ENCODE results near the gene SIGLEC12. TPM values are rescaled to one million over a fixed set of nuclear protein-coding genes. Genes with fewer than 3 reads are reported as not detected.

SIGLEC12 gene
- total RNA-seq, 1 donor from 2014 or later = not detected

DNA sequence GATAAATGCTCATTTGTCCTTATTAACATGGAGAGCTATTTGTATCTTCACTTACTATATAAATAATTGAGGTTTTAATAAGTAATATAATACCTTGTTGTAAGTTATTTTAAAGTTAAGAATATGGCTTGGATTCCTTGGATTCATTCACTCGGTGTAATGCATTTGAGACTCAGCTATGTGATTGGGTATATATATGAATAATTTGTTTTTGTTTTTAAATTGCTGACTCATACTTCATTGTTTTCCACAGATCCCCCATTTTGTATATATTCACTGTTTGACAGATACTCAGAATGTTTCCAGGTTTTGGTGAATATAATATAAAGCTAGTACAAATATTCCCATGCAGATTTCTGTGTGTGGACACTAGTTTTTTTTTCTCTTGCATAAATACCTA, 30.1 kb downstream of the SIGLEC12 start:
- peaks cover 31% of the 10 kb centered on the region for H3K4me1 Mint-ChIP-seq (ENCODE audit: unreplicated experiment)
- H3K36me3 Mint-ChIP-seq (ENCODE audit: low read depth, unreplicated experiment) = no peaks in the 10 kb centered on the region
- H3K4me3 Mint-ChIP-seq (ENCODE audit: unreplicated experiment) = no peak overlapping the region
- TF ChIP-seq CTCF (IDR thresholded peaks at IDR 0.05; ENCODE audit: unreplicated experiment) = no peak
- H3K27me3 Mint-ChIP-seq (ENCODE audit: unreplicated experiment) = no peaks in the 10 kb centered on the region
- H3K27ac Mint-ChIP-seq (ENCODE audit: unreplicated experiment) = no peak overlapping the region
- H3K9me3 Mint-ChIP-seq (ENCODE audit: unreplicated experiment) = no peaks in the 10 kb centered on the region
- DNase-seq (ENCODE audit: low spot score) = no peak

DNA sequence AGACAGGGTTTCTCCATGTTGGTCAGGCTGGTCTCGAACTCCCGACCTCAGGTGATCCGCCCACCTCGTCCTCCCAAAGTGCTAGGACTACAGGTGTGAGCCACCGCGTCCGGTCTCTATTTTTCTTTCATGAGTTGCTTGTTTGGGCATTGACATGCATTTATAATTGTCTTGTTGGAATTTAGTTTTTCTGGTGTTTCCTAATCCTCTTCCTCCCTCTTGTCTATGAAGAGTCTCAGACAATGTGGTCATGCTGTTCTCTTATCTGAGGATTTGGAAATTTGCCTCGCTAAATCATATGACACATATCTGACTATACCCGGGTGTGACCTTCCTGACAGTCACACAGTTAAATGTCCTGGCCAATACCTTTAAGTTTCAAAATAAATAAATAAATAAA, 30.6 kb downstream of the SIGLEC12 start:
- Mint-ChIP-seq H3K4me1 (ENCODE audit: unreplicated experiment) (peaks cover 37% of the 10 kb centered on the region), H3K27me3 (ENCODE audit: unreplicated experiment) (no peaks in the 10 kb centered on the region), H3K4me3 (ENCODE audit: unreplicated experiment) (no peak overlapping the region), H3K27ac (ENCODE audit: unreplicated experiment) (no peak overlapping the region), H3K36me3 (ENCODE audit: low read depth, unreplicated experiment) (no peaks in the 10 kb centered on the region), H3K9me3 (ENCODE audit: unreplicated experiment) (no peaks in the 10 kb centered on the region)
- DNase-seq (ENCODE audit: low spot score) = no peak
- TF ChIP-seq CTCF (IDR thresholded peaks at IDR 0.05; ENCODE audit: unreplicated experiment) = no peak

DNA sequence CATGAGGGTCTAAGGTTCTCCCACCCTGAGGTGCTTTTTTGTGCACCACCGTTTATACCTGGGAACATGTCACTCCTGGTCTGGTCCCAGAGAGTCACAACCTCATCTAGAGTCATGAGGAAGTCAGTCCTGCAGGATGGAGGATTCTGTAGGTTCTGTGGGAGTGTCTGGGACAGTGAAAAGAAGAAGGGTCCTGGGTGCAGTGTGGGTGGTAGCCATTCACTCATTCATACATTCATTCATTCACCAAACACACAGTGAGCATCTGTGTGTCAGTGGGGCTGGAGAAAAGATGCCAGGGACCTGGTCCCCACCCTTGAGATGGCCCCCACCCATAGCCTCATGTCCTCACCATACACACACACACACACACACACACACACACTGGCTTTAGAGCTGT, 32.0 kb downstream of the SIGLEC12 start:
- Mint-ChIP-seq H3K9me3 (ENCODE audit: unreplicated experiment) (no peaks in the 10 kb centered on the region), H3K4me3 (ENCODE audit: unreplicated experiment) (no peak overlapping the region), H3K27ac (ENCODE audit: unreplicated experiment) (no peak overlapping the region), H3K4me1 (ENCODE audit: unreplicated experiment) (peaks cover 44% of the 10 kb centered on the region), H3K27me3 (ENCODE audit: unreplicated experiment) (peaks cover 4% of the 10 kb centered on the region), H3K36me3 (ENCODE audit: low read depth, unreplicated experiment) (no peaks in the 10 kb centered on the region)
- DNase-seq (ENCODE audit: low spot score) = no peak
- TF ChIP-seq CTCF (IDR thresholded peaks at IDR 0.05; ENCODE audit: unreplicated experiment) = no peak

- Mint-ChIP-seq H3K4me3 (ENCODE audit: unreplicated experiment) (no peak overlapping the region), H3K27me3 (ENCODE audit: unreplicated experiment) (peaks cover 4% of the 10 kb centered on the region), H3K36me3 (ENCODE audit: low read depth, unreplicated experiment) (no peaks in the 10 kb centered on the region), H3K9me3 (ENCODE audit: unreplicated experiment) (no peaks in the 10 kb centered on the region), H3K4me1 (ENCODE audit: unreplicated experiment) (peaks cover 46% of the 10 kb centered on the region), H3K27ac (ENCODE audit: unreplicated experiment) (peak overlapping the region; percentile 78)
- no peak for DNase-seq (ENCODE audit: low spot score)
- no peak for TF ChIP-seq CTCF (IDR thresholded peaks at IDR 0.05; ENCODE audit: unreplicated experiment)
Observed at GRCh38 chr19:51469162-51469561, 32.4 kb downstream of the SIGLEC12 start.

DNA sequence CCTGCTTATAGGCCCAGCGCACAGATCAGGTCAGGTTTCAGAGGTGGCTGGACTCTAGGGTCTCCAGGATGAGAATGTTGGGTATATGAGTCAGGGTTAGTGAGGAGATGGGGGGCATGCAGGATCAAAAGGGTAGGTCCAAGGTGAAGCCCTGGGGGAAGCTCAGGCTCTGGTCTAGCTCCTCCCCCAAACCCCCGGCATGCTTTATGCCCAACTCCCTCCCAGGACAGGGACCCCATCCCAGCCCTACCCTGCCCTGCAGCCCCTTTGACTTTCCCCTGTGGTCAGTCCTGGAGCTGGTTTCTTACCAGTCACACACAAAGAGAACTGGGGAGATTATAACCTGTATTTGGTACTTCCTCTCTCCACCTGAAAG, 33.1 kb downstream of the SIGLEC12 start:
- peak overlapping the region; percentile 78 for H3K27ac Mint-ChIP-seq (ENCODE audit: unreplicated experiment)
- H3K27me3 Mint-ChIP-seq (ENCODE audit: unreplicated experiment) = peaks cover 4% of the 10 kb centered on the region
- no peak for DNase-seq (ENCODE audit: low spot score)
- H3K4me1 Mint-ChIP-seq (ENCODE audit: unreplicated experiment) = peaks cover 47% of the 10 kb centered on the region
- peak overlapping the region; percentile 49 for H3K4me3 Mint-ChIP-seq (ENCODE audit: unreplicated experiment)
- H3K9me3 Mint-ChIP-seq (ENCODE audit: unreplicated experiment) = no peaks in the 10 kb centered on the region
- TF ChIP-seq CTCF (IDR thresholded peaks at IDR 0.05; ENCODE audit: unreplicated experiment) = no peak
- H3K36me3 Mint-ChIP-seq (ENCODE audit: low read depth, unreplicated experiment) = no peaks in the 10 kb centered on the region
